HCT116 (cell line): ENCODE results near the gene FGD3. TPM values are rescaled to one million over a fixed set of nuclear protein-coding genes. Genes with fewer than 3 reads are reported as not detected.

Experiments
- ATAC-seq: fragments of 200-7000 bp; cut with Tn5 transposase; 2 replicates; pipeline ENCODE4 v1.9.1; 2020; ENCODE audit warnings: mild to moderate bottlenecking, moderate library complexity
- BruUV-seq: library from RNA; stranded (reverse); fragments of 400-500 nt; replicated peaks from 2 replicates; lab custom pipeline; 2021; lab: Mats Ljungman, UMichigan
- CTCF ChIA-PET: fragments of 300-600 bp; sonication (Branson Sonifier 250); formaldehyde crosslinking; loops from one replicate; lab custom pipeline; 2021; ENCODE audit warnings: antibody characterized with exemption; lab: Charles Lee
- POLR2A ChIA-PET: fragments of 300-600, 350-600 bp; sonication (Branson Sonifier 250); formaldehyde crosslinking; loops from one replicate; lab custom pipeline; 2021; ENCODE audit warnings: antibody characterized with exemption; lab: Charles Lee
- RAD21 ChIA-PET, 2 experiments: fragments of 300-600 bp; sonication (Branson Sonifier 250); formaldehyde crosslinking; loops; one replicate each; lab custom pipeline; 2023; ENCODE audit warnings: low total read pairs in 2 of 2; ENCODE audit not compliant: uncharacterized antibody in 2 of 2, unreplicated experiment in 2 of 2, low non-redundant PET in 1 of 2; lab: Charles Lee
- DNase-seq: peaks from one replicate; pipeline ENCODE4 v3.0.0-alpha.2; 2010; ENCODE audit warnings: low read depth, low spot score
- H2AFZ ChIP-seq: fragments of 200-600 bp; shearing (Covaris generic), sonication (generic); 2 replicates; pipeline ENCODE4 v1.6.1; 2017; ENCODE audit warnings: low read depth, mixed run types, mixed read lengths, antibody characterized with exemption, low read length; ENCODE audit not compliant: poor library complexity, severe bottlenecking
- H3K27ac ChIP-seq: 2 replicates; pipeline ENCODE4 v1.5.1; 2012; ENCODE audit warnings: low read depth, low read length
- H3K27me3 ChIP-seq: fragments of 200-600 bp; sonication (generic); 2 replicates; pipeline ENCODE4 v1.6.1; 2016; ENCODE audit warnings: mixed run types, low read length, mixed read lengths; ENCODE audit not compliant: insufficient read depth
- H3K36me3 ChIP-seq, 2 experiments: fragments of 200-500 bp in 1 of 2; fragments of 200-600 bp in 1 of 2; sonication (Bioruptor generic) in 1 of 2; sonication (generic) in 1 of 2; 2 replicates each; pipeline versions ENCODE4 v1.5.1 to v1.6.1; 2014 to 2016; ENCODE audit warnings: low read length in 2 of 2, inconsistent platforms in 1 of 2, mixed read lengths in 1 of 2, mixed run types in 1 of 2; ENCODE audit not compliant: insufficient read depth in 2 of 2, control insufficient read depth in 1 of 2
- H3K4me1 ChIP-seq, 2 experiments: fragments of 200-600 bp in 1 of 2; sonication (generic) in 1 of 2; 2 replicates each; pipeline versions ENCODE4 v1.5.1 to v1.6.1; 2012 to 2017; ENCODE audit warnings: low read length in 2 of 2, inconsistent platforms in 1 of 2, mild to moderate bottlenecking in 1 of 2, mixed read lengths in 1 of 2, mixed run types in 1 of 2, moderate library complexity in 1 of 2; ENCODE audit not compliant: insufficient read depth in 2 of 2, control insufficient read depth in 1 of 2
- H3K4me2 ChIP-seq: fragments of 200-600 bp; sonication (generic); 2 replicates; pipeline ENCODE4 v1.6.1; 2017; ENCODE audit warnings: mixed run types, low read length, mixed read lengths
- H3K4me3 ChIP-seq, 2 experiments: fragments of 200-600 bp in 1 of 2; sonication (generic) in 1 of 2; replicated peaks in 1 of 2; 2 replicates each; pipeline ENCODE4 v1.5.1; 2011 to 2016; ENCODE audit warnings: low read length in 2 of 2, control low read depth in 1 of 2, low read depth in 1 of 2, mild to moderate bottlenecking in 1 of 2, mixed read lengths in 1 of 2, mixed run types in 1 of 2
- H3K79me2 ChIP-seq: fragments of 200-600 bp; sonication (generic); 2 replicates; pipeline ENCODE4 v1.6.1; 2017; ENCODE audit warnings: mild to moderate bottlenecking, mixed run types, low read length, moderate library complexity, mixed read lengths; ENCODE audit not compliant: insufficient read depth
- H3K9ac ChIP-seq: fragments of 200-600 bp; sonication (generic); 2 replicates; pipeline ENCODE4 v1.6.1; 2016; ENCODE audit warnings: low read length, mixed read lengths
- H3K9me2 ChIP-seq: fragments of 200-600 bp; sonication (generic), shearing (Covaris generic); 2 replicates; pipeline ENCODE4 v1.6.1; 2017; ENCODE audit warnings: mixed run types, mild to moderate bottlenecking, moderate library complexity; ENCODE audit not compliant: insufficient read depth
- H3K9me3 ChIP-seq, 2 experiments: fragments of 200-500 bp in 1 of 2; fragments of 200-600 bp in 1 of 2; sonication (Bioruptor generic) in 1 of 2; sonication (generic) in 1 of 2; 2 replicates each; pipeline ENCODE4 v1.6.1; 2014 to 2017; ENCODE audit warnings: low read length in 2 of 2, mixed read lengths in 2 of 2, inconsistent platforms in 1 of 2, low read depth in 1 of 2, mild to moderate bottlenecking in 1 of 2, mixed run types in 1 of 2, moderate library complexity in 1 of 2; ENCODE audit not compliant: control insufficient read depth in 1 of 2, insufficient read depth in 1 of 2
- H4K20me1 ChIP-seq: fragments of 200-600 bp; sonication (generic), shearing (Covaris generic); 2 replicates; pipeline ENCODE4 v1.6.1; 2017; ENCODE audit warnings: mixed run types, mild to moderate bottlenecking, moderate library complexity; ENCODE audit not compliant: insufficient read depth
- ATF3 ChIP-seq: IDR thresholded peaks from 2 replicates; pipeline ENCODE4 v1.6.1; 2012
- CBX3 ChIP-seq: IDR thresholded peaks from 2 replicates; pipeline ENCODE4 v1.6.1; 2012; ENCODE audit warnings: low read depth
- CEBPB ChIP-seq: IDR thresholded peaks from 2 replicates; pipeline ENCODE4 v1.6.1; 2012; ENCODE audit warnings: low read depth
- EGR1 ChIP-seq: IDR thresholded peaks from 2 replicates; pipeline ENCODE4 v1.6.1; 2012; ENCODE audit warnings: low read depth
- ELF1 ChIP-seq: IDR thresholded peaks from 2 replicates; pipeline ENCODE4 v1.6.1; 2012; ENCODE audit warnings: low read depth, borderline replicate concordance
- EZH2 ChIP-seq: fragments of 200-600 bp; sonication (generic); IDR thresholded peaks from 2 replicates; pipeline ENCODE4 v1.6.1; 2017; ENCODE audit warnings: antibody characterized with exemption, mixed run types
- EZH2phosphoT487 ChIP-seq: fragments of 200-600 bp; IDR thresholded peaks from 2 replicates; pipeline ENCODE4 v1.6.1; 2018; ENCODE audit warnings: antibody characterized with exemption, borderline replicate concordance
- POLR2A ChIP-seq: IDR thresholded peaks from 2 replicates; pipeline ENCODE4 v1.7.0; 2011; ENCODE audit warnings: borderline replicate concordance; ENCODE audit not compliant: insufficient read depth, insufficient read length; ENCODE audit errors: extremely low read depth
- POLR2AphosphoS5 ChIP-seq: IDR thresholded peaks from 2 replicates; pipeline ENCODE4 v1.6.1; 2011; ENCODE audit warnings: mild to moderate bottlenecking, low read depth, low read length, moderate library complexity
- RAD21 ChIP-seq: IDR thresholded peaks from 2 replicates; pipeline ENCODE4 v1.6.1; 2012; ENCODE audit warnings: low read depth, mild to moderate bottlenecking
- SIN3A ChIP-seq: IDR thresholded peaks from 2 replicates; pipeline ENCODE4 v1.6.1; 2012; ENCODE audit warnings: low read depth
- SP1 ChIP-seq: IDR thresholded peaks from 2 replicates; pipeline ENCODE4 v1.6.1; 2012; ENCODE audit warnings: low read depth
- SRF ChIP-seq: IDR thresholded peaks from 2 replicates; pipeline ENCODE4 v1.6.1; 2012; ENCODE audit warnings: low read depth
- YY1 ChIP-seq: IDR thresholded peaks from 2 replicates; pipeline ENCODE4 v1.6.1; 2011; ENCODE audit warnings: low read length, low read depth, moderate library complexity, mild to moderate bottlenecking; ENCODE audit not compliant: insufficient replicate concordance; ENCODE audit errors: extremely low read depth
- ZBTB33 ChIP-seq: IDR thresholded peaks from 2 replicates; pipeline ENCODE4 v1.6.1; 2011; ENCODE audit warnings: mild to moderate bottlenecking, low read length, moderate library complexity; ENCODE audit not compliant: insufficient replicate concordance; ENCODE audit errors: extremely low read depth
- ZFX ChIP-seq: fragments of 450-650 bp; IDR thresholded peaks from 2 replicates; pipeline ENCODE4 v1.6.1; 2017
- ZNF274 ChIP-seq: fragments of 200-500 bp; sonication (Bioruptor generic); IDR thresholded peaks from 2 replicates; pipeline ENCODE4 v1.6.1; 2014; ENCODE audit warnings: mild to moderate bottlenecking, low read depth, low read length, inconsistent platforms
- intact Hi-C: fragments of 100-400 bp; cut with micrococcal nuclease; formaldehyde crosslinking; loops from 2 replicates; pipeline ENCODE4 v1.10.0; 2022
- total RNA-seq: library from RNA; stranded (reverse); gene quantifications from one replicate; pipeline ENCODE4 v1.2.1, GENCODE V29; 2021; ENCODE audit not compliant: unreplicated experiment
- TF ChIP-seq, protein P1 (sequence below): IDR thresholded peaks from 2 replicates; pipeline ENCODE4 v1.6.1; 2012; ENCODE audit warnings: low read depth

Gene FGD3
- total RNA-seq, 1 experiment from 2014 or later = 3.3 TPM

DNA sequence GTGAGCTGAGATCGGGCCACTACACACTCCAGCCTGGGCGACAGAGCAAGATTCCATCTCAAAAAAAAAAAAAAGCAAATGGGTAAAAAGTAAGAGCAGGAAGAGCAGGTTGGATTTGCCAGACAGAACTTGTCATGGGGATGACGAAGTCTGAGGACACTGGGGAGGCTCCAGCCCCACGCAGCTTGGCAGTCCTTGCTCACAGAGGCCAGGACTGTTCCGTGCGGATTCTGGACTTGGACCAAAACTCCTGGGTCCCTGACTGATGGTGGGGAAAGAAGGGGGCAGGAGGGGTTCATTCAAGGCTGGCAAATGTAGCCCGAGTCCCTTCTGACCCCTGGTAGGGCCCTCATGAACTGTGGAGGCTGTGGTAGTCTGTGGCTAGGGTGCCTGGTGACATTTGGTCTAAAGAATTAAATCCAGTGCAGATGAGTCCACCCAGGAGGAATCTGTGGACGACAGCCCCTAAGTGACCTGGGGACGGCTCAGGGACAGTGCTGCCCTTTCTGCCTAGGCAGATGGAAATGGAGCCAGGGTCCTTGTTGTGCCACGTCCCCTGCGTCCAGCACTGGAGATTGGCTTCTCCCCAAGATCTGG, 3.1 kb downstream of the FGD3 start:
- ATAC-seq = no peak
- BruUV-seq = no TSS peak
- Histone ChIP-seq H3K4me1 (peaks cover 15 to 24% of the 10 kb centered on the region in 2 experiments; a peak in 3 of 4 replicates), H3K36me3 (no peaks in the 10 kb centered on the region), H2AFZ (no peak overlapping the region), H3K27me3 (no peaks in the 10 kb centered on the region), H3K79me2 (no peaks in the 10 kb centered on the region), H4K20me1 (no peaks in the 10 kb centered on the region), H3K9me3 (no peaks in the 10 kb centered on the region), H3K9me2 (no peaks in the 10 kb centered on the region), H3K4me2 (no peak overlapping the region), H3K4me3 (no peak overlapping the region), H3K27ac (no peak overlapping the region), H3K9ac (no peak overlapping the region)
- intact Hi-C loops = no loop called here
- ChIA-PET CTCF (no interaction called here), POLR2A (no interaction called here), RAD21 (no interaction called here)
- DNase-seq = no peak
- TF ChIP-seq ELF1 (no peak), ATF3 (no peak), SP1 (no peak), CEBPB (no peak), YY1 (no peak), ZBTB33 (no peak), EZH2phosphoT487 (no peak), CBX3 (no peak), EGR1 (no peak), SRF (no peak), ZNF274 (no peak), POLR2AphosphoS5 (no peak), EZH2 (no peak), RAD21 (no peak), ZFX (no peak), SIN3A (no peak), POLR2A (no peak)
- TF ChIP-seq, protein P1, sequence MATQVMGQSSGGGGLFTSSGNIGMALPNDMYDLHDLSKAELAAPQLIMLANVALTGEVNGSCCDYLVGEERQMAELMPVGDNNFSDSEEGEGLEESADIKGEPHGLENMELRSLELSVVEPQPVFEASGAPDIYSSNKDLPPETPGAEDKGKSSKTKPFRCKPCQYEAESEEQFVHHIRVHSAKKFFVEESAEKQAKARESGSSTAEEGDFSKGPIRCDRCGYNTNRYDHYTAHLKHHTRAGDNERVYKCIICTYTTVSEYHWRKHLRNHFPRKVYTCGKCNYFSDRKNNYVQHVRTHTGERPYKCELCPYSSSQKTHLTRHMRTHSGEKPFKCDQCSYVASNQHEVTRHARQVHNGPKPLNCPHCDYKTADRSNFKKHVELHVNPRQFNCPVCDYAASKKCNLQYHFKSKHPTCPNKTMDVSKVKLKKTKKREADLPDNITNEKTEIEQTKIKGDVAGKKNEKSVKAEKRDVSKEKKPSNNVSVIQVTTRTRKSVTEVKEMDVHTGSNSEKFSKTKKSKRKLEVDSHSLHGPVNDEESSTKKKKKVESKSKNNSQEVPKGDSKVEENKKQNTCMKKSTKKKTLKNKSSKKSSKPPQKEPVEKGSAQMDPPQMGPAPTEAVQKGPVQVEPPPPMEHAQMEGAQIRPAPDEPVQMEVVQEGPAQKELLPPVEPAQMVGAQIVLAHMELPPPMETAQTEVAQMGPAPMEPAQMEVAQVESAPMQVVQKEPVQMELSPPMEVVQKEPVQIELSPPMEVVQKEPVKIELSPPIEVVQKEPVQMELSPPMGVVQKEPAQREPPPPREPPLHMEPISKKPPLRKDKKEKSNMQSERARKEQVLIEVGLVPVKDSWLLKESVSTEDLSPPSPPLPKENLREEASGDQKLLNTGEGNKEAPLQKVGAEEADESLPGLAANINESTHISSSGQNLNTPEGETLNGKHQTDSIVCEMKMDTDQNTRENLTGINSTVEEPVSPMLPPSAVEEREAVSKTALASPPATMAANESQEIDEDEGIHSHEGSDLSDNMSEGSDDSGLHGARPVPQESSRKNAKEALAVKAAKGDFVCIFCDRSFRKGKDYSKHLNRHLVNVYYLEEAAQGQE = no peak
